ENCODE results near the gene FASTKD2. TPM values are rescaled to one million over a fixed set of nuclear protein-coding genes. Genes with fewer than 3 reads are reported as not detected.

FASTKD2 gene
- total RNA-seq, 1 donor from 2014 or later: 32.1 TPM

DNA sequence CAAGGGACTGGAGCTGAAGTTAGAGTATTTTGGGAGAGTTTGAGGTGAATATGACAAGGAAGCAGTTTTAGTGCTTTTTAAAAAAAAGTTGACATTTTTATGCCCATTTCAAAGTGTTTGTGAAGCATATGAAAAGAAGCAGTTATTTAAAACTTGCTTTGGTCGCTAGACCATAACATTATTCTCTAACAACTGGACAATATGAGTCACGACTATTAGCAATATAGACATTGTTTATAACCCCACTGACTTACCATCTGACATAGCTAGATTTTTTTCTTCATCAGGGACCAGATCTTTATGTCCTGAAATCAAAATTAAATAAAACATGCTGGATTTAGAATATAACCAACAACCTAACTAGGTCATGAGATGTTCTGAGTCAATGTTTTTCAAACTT is 24.6 kb upstream of the FASTKD2 start:
- Mint-ChIP-seq H3K4me3 (no peak overlapping the region), H3K27ac (no peak overlapping the region), H3K4me1 (ENCODE audit: unreplicated experiment) (no peaks in the 10 kb centered on the region), H3K36me3 (no peaks in the 10 kb centered on the region), H3K27me3 (no peaks in the 10 kb centered on the region), H3K9me3 (no peaks in the 10 kb centered on the region)
- no peak for DNase-seq (ENCODE audit: extremely low spot score, unreplicated experiment)
- TF ChIP-seq, protein P1, sequence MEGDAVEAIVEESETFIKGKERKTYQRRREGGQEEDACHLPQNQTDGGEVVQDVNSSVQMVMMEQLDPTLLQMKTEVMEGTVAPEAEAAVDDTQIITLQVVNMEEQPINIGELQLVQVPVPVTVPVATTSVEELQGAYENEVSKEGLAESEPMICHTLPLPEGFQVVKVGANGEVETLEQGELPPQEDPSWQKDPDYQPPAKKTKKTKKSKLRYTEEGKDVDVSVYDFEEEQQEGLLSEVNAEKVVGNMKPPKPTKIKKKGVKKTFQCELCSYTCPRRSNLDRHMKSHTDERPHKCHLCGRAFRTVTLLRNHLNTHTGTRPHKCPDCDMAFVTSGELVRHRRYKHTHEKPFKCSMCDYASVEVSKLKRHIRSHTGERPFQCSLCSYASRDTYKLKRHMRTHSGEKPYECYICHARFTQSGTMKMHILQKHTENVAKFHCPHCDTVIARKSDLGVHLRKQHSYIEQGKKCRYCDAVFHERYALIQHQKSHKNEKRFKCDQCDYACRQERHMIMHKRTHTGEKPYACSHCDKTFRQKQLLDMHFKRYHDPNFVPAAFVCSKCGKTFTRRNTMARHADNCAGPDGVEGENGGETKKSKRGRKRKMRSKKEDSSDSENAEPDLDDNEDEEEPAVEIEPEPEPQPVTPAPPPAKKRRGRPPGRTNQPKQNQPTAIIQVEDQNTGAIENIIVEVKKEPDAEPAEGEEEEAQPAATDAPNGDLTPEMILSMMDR (conservative IDR thresholded peaks at IDR 0.05): no peak

DNA sequence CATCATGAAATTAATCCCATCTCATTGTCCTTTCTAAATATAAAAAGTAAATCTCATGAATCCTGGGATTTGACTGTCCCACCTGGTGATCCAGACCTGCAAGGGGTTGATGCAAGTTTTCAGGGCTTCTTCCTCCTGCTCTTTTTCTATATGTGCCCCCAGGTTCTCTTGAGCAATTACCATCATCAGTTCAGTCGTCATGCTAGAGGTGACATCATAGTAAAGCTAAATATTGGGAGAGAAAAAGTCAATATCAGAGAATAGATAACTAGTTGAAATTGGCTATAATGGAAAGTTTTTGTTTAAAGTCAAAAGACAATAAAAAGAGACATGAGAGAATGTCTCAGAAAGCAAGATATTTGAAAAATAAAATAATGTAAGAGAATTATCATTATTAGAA is 8.6 kb upstream of the FASTKD2 start:
- no peak for DNase-seq (ENCODE audit: extremely low spot score, unreplicated experiment)
- Mint-ChIP-seq H3K9me3 (no peaks in the 10 kb centered on the region), H3K4me3 (no peak overlapping the region), H3K27me3 (peaks cover 7% of the 10 kb centered on the region), H3K4me1 (ENCODE audit: unreplicated experiment) (no peaks in the 10 kb centered on the region), H3K36me3 (no peaks in the 10 kb centered on the region), H3K27ac (no peak overlapping the region)
- TF ChIP-seq, protein P1 (conservative IDR thresholded peaks at IDR 0.05): no peak

DNA sequence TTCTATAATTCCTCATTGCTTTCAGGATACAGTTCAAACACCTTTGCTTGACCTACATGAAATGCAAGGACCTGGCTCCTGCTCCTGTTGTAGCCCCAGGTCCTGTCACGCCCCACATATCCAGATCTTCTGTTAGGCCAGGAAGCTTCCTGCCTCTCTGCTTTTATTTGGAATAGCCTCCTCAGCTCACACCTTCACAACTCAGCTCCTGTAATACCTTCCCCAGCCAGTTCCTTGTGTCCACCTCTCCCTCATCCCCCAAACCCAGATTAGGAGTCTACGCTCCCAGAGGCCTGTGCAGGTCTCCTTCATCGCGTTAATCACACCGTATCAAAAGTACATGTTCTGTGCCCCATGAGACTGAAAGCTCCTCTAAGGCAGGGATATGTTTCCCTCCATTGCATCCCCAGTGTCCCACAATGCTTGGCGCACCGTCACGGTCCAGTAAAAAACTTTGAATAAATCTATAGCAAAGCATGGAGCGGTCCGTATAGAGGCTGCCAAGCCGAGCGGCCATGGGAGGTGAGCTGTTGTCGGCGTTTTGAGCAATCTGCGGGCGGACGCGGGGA is 649 bp upstream of the FASTKD2 start:
- Mint-ChIP-seq H3K27ac (peak overlapping the region; percentile 98), H3K27me3 (peaks cover 3% of the 10 kb centered on the region), H3K9me3 (no peaks in the 10 kb centered on the region), H3K36me3 (peaks cover 19% of the 10 kb centered on the region), H3K4me3 (peak overlapping the region; percentile 98), H3K4me1 (ENCODE audit: unreplicated experiment) (peaks cover 22% of the 10 kb centered on the region)
- TF ChIP-seq, protein P1 (conservative IDR thresholded peaks at IDR 0.05): no peak
- no peak for DNase-seq (ENCODE audit: extremely low spot score, unreplicated experiment)

DNA sequence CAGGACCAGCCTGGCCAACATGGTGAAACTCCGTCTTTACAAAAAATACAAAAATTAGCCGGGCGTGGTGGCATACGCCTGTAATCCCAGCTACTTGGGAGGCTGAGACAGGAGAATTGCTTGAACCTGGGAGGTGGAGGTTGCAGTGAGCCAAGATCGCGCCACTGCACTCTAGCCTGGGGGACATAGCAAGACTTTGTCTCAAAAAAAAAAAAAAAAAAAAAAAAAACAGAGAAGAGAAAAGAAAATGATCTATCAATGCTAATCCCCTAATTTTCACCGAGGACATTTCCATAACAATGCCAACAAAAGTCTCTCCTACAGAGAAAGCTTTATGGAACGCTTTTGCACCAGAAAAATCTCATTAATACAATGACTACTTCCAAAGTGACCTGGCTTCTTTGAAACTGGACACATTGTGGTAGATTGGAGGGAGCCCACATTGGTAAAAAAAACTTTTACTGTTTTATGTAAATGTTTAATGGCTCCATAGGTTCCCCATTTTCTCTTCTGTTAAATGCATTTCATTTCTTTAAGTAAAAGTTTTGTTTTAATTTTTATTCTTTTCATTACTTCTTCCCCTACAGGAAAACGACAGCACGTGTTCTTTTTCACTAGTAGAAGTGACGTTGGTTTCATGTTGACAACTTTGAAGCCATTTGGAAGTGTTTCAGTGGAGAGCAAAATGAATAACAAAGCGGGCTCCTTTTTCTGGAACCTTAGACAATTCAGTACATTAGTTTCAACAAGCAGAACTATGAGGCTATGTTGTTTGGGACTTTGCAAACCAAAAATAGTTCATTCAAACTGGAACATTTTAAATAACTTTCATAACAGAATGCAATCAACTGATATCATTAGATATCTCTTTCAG is 888 bp downstream of the FASTKD2 start:
- no peak for DNase-seq (ENCODE audit: extremely low spot score, unreplicated experiment)
- H3K4me1 Mint-ChIP-seq (ENCODE audit: unreplicated experiment): peaks cover 22% of the 10 kb centered on the region
- peak overlapping the region; percentile 98 for H3K4me3 Mint-ChIP-seq
- TF ChIP-seq, protein P1 (conservative IDR thresholded peaks at IDR 0.05): no peak
- peaks cover 29% of the 10 kb centered on the region for H3K36me3 Mint-ChIP-seq
- H3K27me3 Mint-ChIP-seq: peaks cover 3% of the 10 kb centered on the region
- H3K27ac Mint-ChIP-seq: peak overlapping the region; percentile 98
- no peaks in the 10 kb centered on the region for H3K9me3 Mint-ChIP-seq

DNA sequence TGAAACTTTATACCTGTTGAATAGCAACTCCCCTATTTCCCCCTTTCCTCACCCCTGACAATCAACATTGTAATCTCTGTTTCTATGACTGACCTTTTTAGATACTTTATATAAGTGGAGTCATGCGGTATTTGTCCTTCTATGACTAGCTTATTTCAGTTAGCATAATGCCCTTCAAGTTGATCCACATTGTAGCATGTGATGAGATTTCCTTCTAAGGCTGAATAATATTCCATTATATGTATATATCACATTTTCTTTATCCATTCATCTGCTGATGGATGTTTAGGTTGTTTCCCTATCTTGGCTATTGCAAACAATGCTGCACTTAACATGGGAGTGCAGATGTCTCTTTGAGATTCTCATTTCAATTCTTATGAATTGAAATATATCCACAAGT is 9.5 kb downstream of the FASTKD2 start:
- TF ChIP-seq, protein P1 (conservative IDR thresholded peaks at IDR 0.05): no peak
- no peaks in the 10 kb centered on the region for H3K27me3 Mint-ChIP-seq
- no peak overlapping the region for H3K27ac Mint-ChIP-seq
- H3K9me3 Mint-ChIP-seq: peaks cover 11% of the 10 kb centered on the region
- no peak for DNase-seq (ENCODE audit: extremely low spot score, unreplicated experiment)
- H3K36me3 Mint-ChIP-seq: peaks cover 69% of the 10 kb centered on the region
- H3K4me3 Mint-ChIP-seq: no peak overlapping the region
- no peaks in the 10 kb centered on the region for H3K4me1 Mint-ChIP-seq (ENCODE audit: unreplicated experiment)

Data from type B pancreatic cell (in vitro differentiated cells).